PC-3 (cell line): Measurements from ENCODE around the gene SLC17A8. TPM values are rescaled to one million over a fixed set of nuclear protein-coding genes. Genes with fewer than 3 reads are reported as not detected.
A peak's percentile ranks its signal among the peaks of the same experiment; 100 is the strongest.
"Not testable (repeated sequence)": the region's sequence is repeated elsewhere in the genome, so short reads cannot be mapped to it uniquely, and the experiment has no call there.

Experiments
- ATAC-seq: fragments of 200-7000 bp; cut with Tn5 transposase; 2 replicates; pipeline ENCODE4 v1.9.1; 2020; ENCODE audit warnings: mild to moderate bottlenecking, moderate library complexity
- BruUV-seq: library from RNA; stranded (reverse); fragments of 400-500 nt; replicated peaks from 2 replicates; lab custom pipeline; 2021; lab: Mats Ljungman, UMichigan
- CTCF ChIA-PET: fragments of 300-600 bp; sonication (Branson Sonifier 250); formaldehyde crosslinking; loops from one replicate; lab custom pipeline; 2022; ENCODE audit warnings: antibody characterized with exemption; lab: Charles Lee
- POLR2A ChIA-PET: fragments of 300-600 bp; sonication (Branson Sonifier 250); formaldehyde crosslinking; loops from one replicate; lab custom pipeline; 2022; ENCODE audit warnings: antibody characterized with exemption; ENCODE audit not compliant: unreplicated experiment; lab: Charles Lee
- DNase-seq: peaks from one replicate; pipeline ENCODE4 v3.0.0-alpha.2; 2015
- H2AFZ ChIP-seq: fragments of 300-600 bp; sonication (generic); 2 replicates; pipeline ENCODE4 v1.6.0; 2016; ENCODE audit warnings: antibody characterized with exemption, low read length
- H3F3A ChIP-seq: fragments of 300-600 bp; sonication (generic); one replicate; pipeline ENCODE4 v1.6.0; 2017; ENCODE audit warnings: antibody characterized with exemption, low read length, control low read depth, mild to moderate bottlenecking; ENCODE audit not compliant: unreplicated experiment
- H3K27ac ChIP-seq: fragments of 300-600 bp; sonication (generic); 2 replicates; pipeline ENCODE4 v1.5.1; 2016; ENCODE audit warnings: mild to moderate bottlenecking, low read length
- H3K27me3 ChIP-seq: fragments of 300-600 bp; sonication (generic); 2 replicates; pipeline ENCODE4 v1.6.1; 2016; ENCODE audit warnings: low read length, mixed read lengths
- H3K36me3 ChIP-seq: fragments of 300-600 bp; sonication (generic); 2 replicates; pipeline ENCODE4 v1.6.1; 2016; ENCODE audit warnings: low read depth, mixed run types, low read length, mixed read lengths
- H3K4me1 ChIP-seq: fragments of 300-600 bp; sonication (generic); 2 replicates; pipeline ENCODE4 v1.5.1; 2016; ENCODE audit warnings: low read length; ENCODE audit not compliant: insufficient read depth
- H3K4me2 ChIP-seq: fragments of 300-600 bp; sonication (generic); 2 replicates; pipeline ENCODE4 v1.6.0; 2016; ENCODE audit warnings: low read length
- H3K4me3 ChIP-seq: fragments of 300-600 bp; sonication (generic); 2 replicates; pipeline ENCODE4 v1.5.1; 2016; ENCODE audit warnings: mild to moderate bottlenecking, low read length, mixed read lengths
- H3K79me2 ChIP-seq: fragments of 300-600 bp; sonication (generic); 2 replicates; pipeline ENCODE4 v1.6.1; 2017; ENCODE audit warnings: low read length, mixed read lengths
- H3K9ac ChIP-seq: fragments of 300-600 bp; sonication (generic); 2 replicates; pipeline ENCODE4 v1.6.0; 2016; ENCODE audit warnings: mild to moderate bottlenecking, low read length
- H3K9me2 ChIP-seq: fragments of 300-600 bp; sonication (generic); replicated peaks from 2 replicates; pipeline ENCODE4 v1.6.1; 2016; ENCODE audit warnings: mixed run types, low read length, mixed read lengths
- H3K9me3 ChIP-seq: fragments of 300-600 bp; sonication (generic); 2 replicates; pipeline ENCODE4 v1.6.1; 2016; ENCODE audit warnings: low read length, mixed read lengths
- H4K20me1 ChIP-seq: fragments of 300-600 bp; sonication (generic); 2 replicates; pipeline ENCODE4 v1.6.1; 2016; ENCODE audit warnings: low read length, mixed read lengths
- EZH2 ChIP-seq: fragments of 300-600 bp; sonication (generic); IDR thresholded peaks from one replicate; pipeline ENCODE4 v1.6.1; 2017; ENCODE audit warnings: antibody characterized with exemption, mild to moderate bottlenecking, low read length; ENCODE audit not compliant: unreplicated experiment
- EZH2phosphoT487 ChIP-seq: fragments of 300-600 bp; sonication (generic); IDR thresholded peaks from 2 replicates; pipeline ENCODE4 v1.6.1; 2018; ENCODE audit warnings: mild to moderate bottlenecking, antibody characterized with exemption, low read length, borderline replicate concordance
- intact Hi-C: fragments of 100-400 bp; cut with micrococcal nuclease; formaldehyde crosslinking; loops from 2 replicates; pipeline ENCODE4 v1.9.0; 2023
- total RNA-seq: library from RNA; depleted of rRNA; stranded (reverse); fragments of >200 nt; gene quantifications from 2 replicates; pipeline ENCODE4 v1.2.3, GENCODE V29; 2014
- TF ChIP-seq, protein P1 (sequence below): fragments of 300-600 bp; sonication (generic); conservative IDR thresholded peaks from 2 replicates; pipeline ENCODE4 v1.5.1; 2017; ENCODE audit warnings: antibody characterized with exemption, low read depth, mild to moderate bottlenecking, low read length

Gene SLC17A8
- total RNA-seq, 1 experiment from 2014 or later: not detected

DNA sequence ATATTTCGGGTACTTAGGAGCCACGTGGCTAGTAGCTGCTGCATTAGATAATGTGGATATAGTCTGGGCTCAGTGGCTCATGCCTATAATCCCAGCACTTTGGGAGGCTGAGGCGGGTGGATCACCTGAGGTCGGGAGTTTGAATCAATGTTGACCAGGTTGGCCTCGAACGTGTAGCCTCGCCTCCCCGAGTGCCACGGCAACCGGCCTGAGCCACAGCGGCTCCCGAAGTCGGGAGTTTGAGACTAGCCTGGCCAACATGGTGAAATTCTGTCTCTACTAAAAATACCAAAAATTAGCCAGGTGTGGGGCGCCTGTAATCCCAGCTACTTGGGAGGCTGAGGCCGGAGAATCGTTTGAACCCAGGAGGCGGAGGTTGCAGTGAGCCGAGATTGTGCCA is 12.5 kb upstream of the SLC17A8 start:
- H3K27ac ChIP-seq, ATAC-seq, H3K4me2 ChIP-seq, H3K9me3 ChIP-seq, H4K20me1 ChIP-seq, CTCF ChIA-PET, H3F3A ChIP-seq, POLR2A ChIA-PET, H2AFZ ChIP-seq, H3K4me3 ChIP-seq, H3K4me1 ChIP-seq, intact Hi-C loops, H3K9me2 ChIP-seq, H3K79me2 ChIP-seq, DNase-seq, H3K27me3 ChIP-seq, BruUV-seq, H3K36me3 ChIP-seq, H3K9ac ChIP-seq: not testable (repeated sequence)

DNA sequence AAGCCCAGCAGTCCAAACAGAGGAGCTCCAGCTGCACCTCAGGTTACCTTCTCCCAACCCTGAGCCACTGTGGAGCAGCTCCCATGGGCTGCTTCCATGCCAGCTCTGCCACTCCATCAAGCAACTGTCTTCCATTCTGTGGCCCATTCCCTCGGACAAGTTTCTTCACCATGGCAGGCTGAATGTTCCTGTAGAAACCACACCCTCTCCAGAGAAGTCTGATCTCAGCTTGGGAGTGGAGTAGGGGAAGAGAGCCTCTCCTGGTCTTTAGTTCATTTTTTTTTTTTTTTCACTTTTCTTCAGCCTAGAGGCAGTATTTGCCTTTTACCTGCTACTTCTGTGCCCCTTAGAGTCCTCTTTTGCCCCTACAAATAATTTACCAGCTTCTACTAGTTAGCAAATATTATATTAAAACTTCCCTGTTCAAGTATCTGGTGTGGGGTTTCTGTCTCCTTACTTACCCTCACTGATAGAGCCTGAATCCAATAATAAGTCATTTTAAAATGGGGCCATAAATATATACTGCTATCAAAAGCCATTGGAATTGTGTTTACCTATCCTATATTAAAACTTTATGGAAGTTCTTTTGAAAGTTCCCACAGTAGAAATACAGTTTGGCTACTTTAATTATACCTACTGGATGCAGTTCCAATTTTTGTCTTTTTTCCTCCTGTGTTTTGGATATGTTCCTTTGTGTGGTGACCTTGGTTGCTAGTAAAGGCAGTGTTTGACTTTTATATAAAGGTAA is 11.7 kb upstream of the SLC17A8 start:
- ChIA-PET CTCF (no interaction called here), POLR2A (no interaction called here)
- H3K4me1 ChIP-seq: no peaks in the 10 kb centered on the region
- no peak overlapping the region for H3K9ac ChIP-seq
- H3K4me3 ChIP-seq: no peak overlapping the region
- intact Hi-C loops: no loop called here
- H3K27ac ChIP-seq: no peak overlapping the region
- H3F3A ChIP-seq: no peaks in the 10 kb centered on the region
- H3K9me3 ChIP-seq: no peaks in the 10 kb centered on the region
- H3K9me2 ChIP-seq: no peaks in the 10 kb centered on the region
- no peak overlapping the region for H2AFZ ChIP-seq
- no peak for DNase-seq
- peak; percentile 27; the same call in 1 of the 2 replicates for ATAC-seq
- TF ChIP-seq, protein P1, sequence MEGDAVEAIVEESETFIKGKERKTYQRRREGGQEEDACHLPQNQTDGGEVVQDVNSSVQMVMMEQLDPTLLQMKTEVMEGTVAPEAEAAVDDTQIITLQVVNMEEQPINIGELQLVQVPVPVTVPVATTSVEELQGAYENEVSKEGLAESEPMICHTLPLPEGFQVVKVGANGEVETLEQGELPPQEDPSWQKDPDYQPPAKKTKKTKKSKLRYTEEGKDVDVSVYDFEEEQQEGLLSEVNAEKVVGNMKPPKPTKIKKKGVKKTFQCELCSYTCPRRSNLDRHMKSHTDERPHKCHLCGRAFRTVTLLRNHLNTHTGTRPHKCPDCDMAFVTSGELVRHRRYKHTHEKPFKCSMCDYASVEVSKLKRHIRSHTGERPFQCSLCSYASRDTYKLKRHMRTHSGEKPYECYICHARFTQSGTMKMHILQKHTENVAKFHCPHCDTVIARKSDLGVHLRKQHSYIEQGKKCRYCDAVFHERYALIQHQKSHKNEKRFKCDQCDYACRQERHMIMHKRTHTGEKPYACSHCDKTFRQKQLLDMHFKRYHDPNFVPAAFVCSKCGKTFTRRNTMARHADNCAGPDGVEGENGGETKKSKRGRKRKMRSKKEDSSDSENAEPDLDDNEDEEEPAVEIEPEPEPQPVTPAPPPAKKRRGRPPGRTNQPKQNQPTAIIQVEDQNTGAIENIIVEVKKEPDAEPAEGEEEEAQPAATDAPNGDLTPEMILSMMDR: no peak
- TF ChIP-seq EZH2 (no peak), EZH2phosphoT487 (no peak)
- H3K79me2 ChIP-seq: no peaks in the 10 kb centered on the region
- H3K27me3 ChIP-seq: peaks cover 7% of the 10 kb centered on the region; the same call in 1 of the 2 replicates
- TSS peak; percentile 10 for BruUV-seq
- no peaks in the 10 kb centered on the region for H4K20me1 ChIP-seq
- no peaks in the 10 kb centered on the region for H3K36me3 ChIP-seq
- no peak overlapping the region for H3K4me2 ChIP-seq

DNA sequence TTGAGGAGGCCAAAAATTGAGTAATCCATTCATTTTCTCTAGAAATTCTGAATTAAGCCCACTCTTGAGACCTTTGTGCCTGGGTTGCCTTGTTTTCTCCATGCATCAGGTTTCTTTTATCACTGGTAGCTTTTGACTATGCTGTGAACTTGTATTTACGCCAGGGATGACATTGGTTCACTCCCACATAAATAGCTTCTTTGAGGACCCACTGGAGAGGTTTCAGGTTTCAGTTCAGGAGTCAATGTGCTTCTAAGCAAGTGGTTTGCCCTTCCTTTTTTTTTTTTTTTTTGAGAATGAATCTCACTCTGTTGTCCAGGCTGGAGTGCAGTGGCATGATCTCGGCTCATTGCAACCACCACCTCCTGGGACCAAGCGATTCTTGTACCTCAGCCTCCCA is 10.2 kb upstream of the SLC17A8 start:
- no TSS peak for BruUV-seq
- CTCF ChIA-PET: interaction anchor here (0.7 kb wide), 1 partner anchor 23 kb away, joined by 4 read pairs; no protein-coding TSS in a partner anchor

More for the DNA sequence above, 10.2 kb upstream of the SLC17A8 start:
- Histone ChIP-seq H3K9me2 (no peaks in the 10 kb centered on the region), H3K79me2 (no peaks in the 10 kb centered on the region), H3F3A (no peaks in the 10 kb centered on the region), H3K27me3 (peaks cover 21% of the 10 kb centered on the region), H3K36me3 (no peaks in the 10 kb centered on the region), H3K27ac (no peak overlapping the region), H3K4me2 (no peak overlapping the region), H3K4me1 (no peaks in the 10 kb centered on the region), H3K9me3 (no peaks in the 10 kb centered on the region), H3K4me3 (no peak overlapping the region), H2AFZ (no peak overlapping the region), H4K20me1 (no peaks in the 10 kb centered on the region), H3K9ac (no peak overlapping the region)
- TF ChIP-seq EZH2phosphoT487 (no peak), EZH2 (no peak)
- TF ChIP-seq, protein P1: no peak
- peak; percentile 26 for DNase-seq
- POLR2A ChIA-PET: no interaction called here
- no peak for ATAC-seq
- intact Hi-C loops: no loop called here
